ENCODE measurements around the gene ST8SIA5.

ST8SIA5 gene

DNA sequence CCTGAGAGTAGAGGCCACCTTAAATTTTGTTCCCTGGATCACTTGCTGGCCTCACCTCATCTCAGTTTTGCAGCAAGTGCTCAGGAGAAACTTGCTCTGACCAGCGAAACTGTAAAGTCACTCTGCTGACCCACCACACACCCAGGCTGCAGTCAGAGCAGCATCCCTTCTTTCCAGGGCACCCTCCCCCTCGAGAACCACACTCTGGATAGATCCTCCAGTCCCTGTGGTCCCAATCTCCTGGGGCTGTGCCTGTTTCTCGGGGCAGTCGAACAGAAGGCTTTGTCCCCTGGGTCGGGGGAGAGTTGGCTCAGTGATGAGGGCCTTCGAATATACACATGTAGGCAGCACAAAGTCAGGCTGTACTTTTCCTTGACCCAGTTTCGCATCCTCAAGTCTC, 18.4 kb downstream of the ST8SIA5 start:
- DNase-seq = no peak

- no peak for DNase-seq
Observed at GRCh38 chr18:46736736-46737135, 20.1 kb downstream of the ST8SIA5 start.

- no peak for DNase-seq
Observed at GRCh38 chr18:46736135-46736534, 20.7 kb downstream of the ST8SIA5 start.

GRCh38 chr18:46734981-46735380, 21.9 kb downstream of the ST8SIA5 start:
- DNase-seq = no peak

DNA sequence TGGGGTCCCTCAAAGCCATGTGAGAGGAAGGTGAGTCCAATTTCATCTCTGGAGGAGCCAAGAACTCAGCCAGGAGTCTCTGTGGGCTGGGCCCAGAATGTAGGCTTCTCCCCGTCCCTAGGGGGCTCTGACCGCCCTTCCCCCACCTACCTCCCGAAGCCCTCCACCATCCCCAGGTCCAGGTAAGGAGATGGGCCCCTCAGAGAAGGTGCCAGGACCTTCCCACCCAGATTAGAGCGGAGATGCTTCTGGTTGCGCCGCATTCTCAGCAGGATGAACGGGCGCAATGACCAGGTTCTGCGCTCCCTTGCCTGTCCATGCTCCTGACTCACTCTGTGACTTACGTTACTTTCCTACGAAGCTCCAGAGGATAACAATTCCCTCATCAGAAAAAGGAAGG, 23.0 kb downstream of the ST8SIA5 start:
- DNase-seq = no peak

GRCh38 chr18:46732801-46733200, 24.1 kb downstream of the ST8SIA5 start:
- DNase-seq = no peak

DNA sequence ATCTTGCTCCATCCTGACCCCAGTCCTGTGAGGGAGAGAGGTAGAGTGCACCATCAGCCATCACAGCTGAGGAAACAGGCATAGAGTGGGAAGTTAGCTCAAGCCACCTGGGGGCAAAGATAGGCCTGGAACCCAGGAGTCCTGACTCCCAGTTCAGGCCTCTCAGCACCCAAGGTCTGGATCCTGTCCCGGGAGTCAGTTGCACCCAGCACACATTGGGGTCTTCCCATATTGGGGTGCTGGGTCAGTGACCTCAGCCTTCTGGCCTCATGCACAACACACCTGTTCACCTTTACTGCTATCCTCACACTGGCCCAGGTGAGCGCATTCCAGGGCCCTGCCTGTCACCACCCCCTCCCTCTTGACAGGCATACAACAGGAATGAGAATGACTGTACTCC, 24.7 kb downstream of the ST8SIA5 start:
- DNase-seq = no peak

GRCh38 chr18:46731316-46731715, 25.5 kb downstream of the ST8SIA5 start:
- no peak for DNase-seq

- DNase-seq = no peak
Observed at GRCh38 chr18:46728219-46728930, 28.5 kb downstream of the ST8SIA5 start.

DNA sequence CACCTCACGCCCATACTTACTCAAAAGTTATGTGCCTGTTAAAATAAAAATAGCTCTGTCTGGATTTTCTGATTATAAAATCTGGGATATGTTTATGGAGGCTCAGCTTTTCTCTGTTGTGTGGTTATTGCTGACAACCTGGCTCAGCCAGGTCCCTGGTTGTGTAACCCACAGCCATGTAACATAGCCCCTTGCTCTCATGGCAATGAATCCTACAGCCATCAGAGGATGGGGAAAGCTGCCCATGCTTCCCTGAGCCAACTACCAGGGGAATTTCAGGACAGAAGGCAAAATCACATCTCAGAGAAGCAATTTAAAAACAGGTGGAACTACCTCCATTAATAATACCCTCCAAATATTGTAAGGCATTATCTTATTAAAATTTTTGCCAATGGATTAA, 29.7 kb downstream of the ST8SIA5 start:
- no peak for DNase-seq

- no peak for DNase-seq
Observed at GRCh38 chr18:46725310-46725709, 31.5 kb downstream of the ST8SIA5 start.

DNA sequence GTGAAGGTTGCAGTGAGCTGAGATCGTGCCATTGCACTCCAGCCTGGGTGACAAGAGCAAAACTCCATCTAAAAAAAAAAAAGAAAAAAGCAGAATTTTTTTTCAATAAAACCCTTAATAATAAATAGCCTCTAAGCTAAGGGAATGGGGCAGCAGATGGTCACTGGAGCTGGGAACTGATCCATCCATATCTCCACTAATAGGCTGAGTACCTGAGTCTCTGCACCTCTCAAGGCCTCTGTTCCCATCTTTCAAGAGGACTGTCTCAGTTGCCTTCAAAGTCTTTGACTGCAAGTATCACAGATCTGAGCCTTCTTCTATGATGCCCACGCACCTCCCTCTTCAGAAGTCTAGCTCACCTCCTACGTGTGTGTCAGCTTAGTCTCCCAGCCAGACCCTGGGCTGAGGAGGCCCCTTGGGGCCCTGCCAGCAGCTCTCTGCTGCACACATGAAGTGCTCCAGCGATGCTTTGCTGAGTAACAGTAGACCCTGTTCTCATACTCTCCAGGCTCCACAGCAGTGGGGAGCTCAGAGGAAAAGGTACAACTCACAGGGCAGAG, 32.9 kb downstream of the ST8SIA5 start:
- DNase-seq = no peak

- DNase-seq = no peak
Observed at GRCh38 chr18:46722051-46722450, 34.8 kb downstream of the ST8SIA5 start.

DNA sequence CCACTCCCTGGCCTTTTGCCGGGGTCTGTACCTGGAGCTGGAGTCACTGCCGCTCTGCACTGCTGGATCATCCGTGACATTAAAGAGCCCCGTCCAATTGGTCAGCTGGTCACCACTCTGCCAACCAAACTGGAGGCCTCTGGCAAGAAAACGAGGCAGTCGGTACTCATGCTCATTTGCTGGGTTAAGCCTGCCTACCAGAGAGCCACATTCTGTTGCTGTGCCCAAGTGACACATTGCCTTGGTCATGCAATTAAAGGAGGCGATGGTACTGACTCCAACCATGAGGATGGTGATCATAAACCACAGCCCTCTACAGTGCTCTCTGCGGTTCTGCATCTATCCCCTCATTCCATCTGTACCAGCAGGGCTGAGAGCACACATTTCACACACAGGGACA, 35.5 kb downstream of the ST8SIA5 start:
- no peak for DNase-seq

GRCh38 chr18:46720521-46720920, 36.3 kb downstream of the ST8SIA5 start:
- DNase-seq = no peak

DNA sequence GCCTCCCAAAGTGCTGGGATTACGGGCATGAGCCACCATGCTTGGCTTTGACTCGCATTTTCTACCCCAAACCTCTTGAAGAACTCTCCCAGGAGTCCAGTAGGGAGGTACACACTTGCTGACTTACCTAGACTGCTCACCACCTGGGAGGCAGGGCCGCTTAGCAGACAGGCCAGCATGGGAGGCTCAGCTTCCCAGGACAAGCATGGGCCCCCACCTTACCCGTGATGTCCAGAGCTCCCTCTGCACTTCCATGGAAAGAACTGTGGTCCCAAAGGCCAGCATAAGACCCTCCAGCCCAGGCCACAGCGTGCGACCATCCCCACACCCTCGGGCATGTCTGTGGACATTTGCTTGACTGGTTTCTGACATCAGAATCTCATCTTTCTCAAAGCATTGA, 36.8 kb downstream of the ST8SIA5 start:
- DNase-seq = no peak

DNA sequence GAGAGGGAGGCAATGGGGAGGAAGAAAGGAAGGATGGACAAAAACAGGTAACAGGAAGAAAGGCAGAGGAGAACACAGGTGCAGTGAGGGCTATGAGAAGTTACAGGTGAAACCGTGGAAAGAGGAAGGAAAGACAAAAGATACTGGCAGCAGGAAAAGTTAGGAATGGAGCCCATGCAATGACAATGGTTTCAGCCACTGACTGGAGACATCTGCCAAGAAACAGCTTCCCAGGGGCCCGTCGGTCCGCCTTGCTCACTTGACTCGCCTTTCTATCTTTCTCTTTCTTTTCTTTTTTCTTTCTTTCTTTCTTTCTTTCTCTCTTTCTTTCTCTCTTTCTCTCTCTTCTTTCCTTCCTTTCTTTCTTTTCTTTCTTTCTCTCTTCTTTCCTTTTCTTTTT, 37.5 kb downstream of the ST8SIA5 start:
- no peak for DNase-seq

GRCh38 chr18:46718501-46719341, 38.1 kb downstream of the ST8SIA5 start:
- no peak for DNase-seq

DNA sequence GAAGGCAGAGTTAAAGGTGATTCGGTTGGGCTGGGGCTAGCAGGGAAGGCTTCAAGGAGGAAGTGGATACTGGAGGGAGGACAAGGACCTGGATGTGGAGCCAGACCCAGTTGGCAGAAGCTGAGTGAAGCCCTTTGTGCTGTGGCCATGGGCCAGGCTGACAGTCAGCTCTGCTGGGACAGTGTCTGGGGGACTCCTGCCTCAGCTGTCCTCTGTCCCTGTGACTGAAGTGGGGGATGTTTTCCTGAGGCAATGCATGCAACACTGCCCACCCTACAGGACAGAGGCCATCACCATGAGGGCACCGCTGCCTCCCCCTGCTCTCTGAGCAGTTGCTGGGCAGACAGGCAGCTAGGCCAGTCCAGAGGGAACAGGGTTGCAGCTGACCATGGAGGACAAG, 40.0 kb downstream of the ST8SIA5 start:
- no peak for DNase-seq

DNA sequence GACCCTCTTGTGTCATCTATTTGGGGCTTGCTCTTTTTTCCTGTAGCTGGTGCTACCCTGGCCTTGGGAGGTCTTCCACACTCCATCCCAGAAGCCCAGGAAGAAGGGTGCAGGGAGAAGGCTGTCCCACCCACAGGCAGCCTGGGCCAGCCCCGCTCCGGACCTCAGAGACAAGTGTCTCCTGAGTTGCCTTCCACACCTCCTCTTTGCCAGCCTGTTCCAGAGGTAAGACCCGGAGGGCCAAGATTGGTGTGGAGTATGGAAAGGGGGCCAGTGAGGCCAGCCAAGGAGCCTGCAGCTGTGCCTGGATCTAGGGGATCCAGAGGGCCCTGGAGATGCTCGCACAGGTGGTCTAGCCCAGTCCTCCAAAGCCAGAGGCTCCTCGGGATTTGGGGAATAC, 40.5 kb downstream of the ST8SIA5 start:
- no peak for DNase-seq

DNA sequence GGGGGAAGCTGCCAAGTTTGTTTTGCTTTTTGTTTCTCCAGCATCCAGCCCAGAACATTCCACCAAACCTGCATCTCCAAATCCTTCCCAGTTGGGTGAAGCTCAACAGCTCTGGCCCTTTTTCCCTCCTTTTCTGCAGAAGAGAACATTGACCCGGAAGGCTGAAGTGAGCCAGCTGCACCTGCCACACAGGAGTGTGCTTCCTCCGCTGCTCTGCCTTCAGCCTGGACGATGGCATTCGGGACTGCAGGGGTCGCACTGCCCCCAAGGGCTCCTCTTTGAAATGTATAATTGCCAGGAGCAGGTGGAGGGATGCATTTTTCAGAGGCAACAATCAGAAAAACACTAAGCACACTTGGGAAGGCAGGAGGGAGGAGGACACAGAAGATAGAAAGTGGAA, 41.8 kb downstream of the ST8SIA5 start:
- DNase-seq = no peak

DNA sequence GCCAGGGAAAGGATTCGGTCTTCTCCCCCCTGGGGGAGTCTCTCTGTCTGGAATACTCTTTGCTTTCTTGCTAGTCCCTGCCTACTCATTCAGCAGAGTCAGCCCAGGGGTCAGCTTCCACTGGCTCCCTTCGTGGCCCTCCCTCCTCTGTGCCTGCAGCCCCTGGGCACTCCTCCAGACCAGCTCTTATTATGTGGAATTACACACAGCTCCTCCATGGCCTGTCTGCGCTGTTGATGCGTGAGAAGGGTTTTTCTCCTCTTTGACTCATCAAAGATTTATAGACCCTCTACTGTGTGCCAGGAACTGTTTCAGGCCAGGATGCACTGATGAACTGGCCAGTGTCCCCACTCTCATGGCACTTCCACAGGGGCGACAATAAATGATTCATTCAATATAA, 44.4 kb downstream of the ST8SIA5 start:
- DNase-seq = peak; percentile 48

- DNase-seq = no peak
Observed at GRCh38 chr18:46711444-46711863, 45.4 kb downstream of the ST8SIA5 start.

- DNase-seq = no peak
Observed at GRCh38 chr18:46706968-46707367, 49.9 kb downstream of the ST8SIA5 start.
